ENCODE measurements around the gene ARHGAP8. TPM values are rescaled to one million over a fixed set of nuclear protein-coding genes. Genes with fewer than 3 reads are reported as not detected.

ARHGAP8 gene
- total and polyA plus RNA-seq, 10 of the 15 experiments (the other 5 are each of a cell fraction or from before 2014, with no cell fraction given) = 0.33 TPM; not detected in 9

DNA sequence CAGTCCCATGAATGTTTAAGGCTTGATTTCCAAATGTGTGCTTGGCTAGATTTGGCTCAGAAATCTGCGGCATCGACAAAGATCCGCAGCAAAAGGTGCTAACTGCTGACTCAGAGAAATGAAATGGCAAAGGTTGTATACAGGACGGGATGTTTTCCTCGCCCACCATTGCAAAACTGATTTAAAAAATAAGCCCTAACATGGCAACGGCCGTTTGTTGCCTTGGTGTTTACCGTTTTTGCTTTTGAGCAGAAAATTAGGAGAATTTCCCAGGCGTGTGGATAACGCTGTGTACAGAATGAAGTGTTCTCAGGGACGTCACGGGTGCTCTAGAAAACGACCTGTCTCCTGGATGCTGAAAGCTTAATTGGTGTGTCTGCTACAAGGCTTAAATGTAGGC is 70.2 kb downstream of the ARHGAP8 start:
- in situ Hi-C loops (cut with MboI) (loop anchor here (5.0 kb wide), 1 partner anchor 275 kb away; no protein-coding TSS in a partner anchor), intact Hi-C loops (cut with micrococcal nuclease; ENCODE audit: unreplicated experiment) (loop anchor here (5.0 to 10.0 kb wide), 2 partner anchors 132 to 260 kb away; no protein-coding TSS in a partner anchor)
- ChIA-PET POLR2A (no interaction called here), SMC1A (ENCODE audit: uncharacterized antibody, unreplicated experiment) (no interaction called here), CTCF (interaction anchor here (1.2 kb wide), 1 partner anchor 274 kb away, joined by 3 read pairs; no protein-coding TSS in a partner anchor), RAD21 (ENCODE audit: unreplicated experiment) (interaction anchor here (1.0 kb wide), 1 partner anchor 273 kb away, joined by 3 read pairs; no protein-coding TSS in a partner anchor)
- no peak overlapping the region for H3K4me2 ChIP-seq (ENCODE audit: control insufficient read depth, insufficient read depth)
- H3K9ac ChIP-seq (ENCODE audit: control insufficient read depth, insufficient read depth, low read length) = no peak overlapping the region
- no peaks in the 10 kb centered on the region for H3K9me3 ChIP-seq (replicated peaks; ENCODE audit: control insufficient read depth, insufficient read depth, low read length)
- no TSS peak for BruUV-seq (replicated peaks)
- ATAC-seq = no peak
- no peaks in the 10 kb centered on the region; a peak in 1 of 4 replicates for H3K27me3 ChIP-seq (replicated peaks in 1 of 2; ENCODE audit: control insufficient read depth in 2 of 2, insufficient read depth in 2 of 2, low read length in 1 of 2)
- H3K79me2 ChIP-seq (ENCODE audit: control insufficient read depth, insufficient read depth, low read length) = no peaks in the 10 kb centered on the region
- TF ChIP-seq CREB1 (IDR thresholded peaks at IDR 0.05; ENCODE audit: low read depth) = no peak
- TF ChIP-seq ZSCAN29 (IDR thresholded peaks at IDR 0.05) = no peak
- TF ChIP-seq NFYB (IDR thresholded peaks at IDR 0.05; ENCODE audit: insufficient read depth, low read depth, low read length) = no peak
- TF ChIP-seq HDAC6 (IDR thresholded peaks at IDR 0.05; ENCODE audit: unreplicated experiment) = no peak
- TF ChIP-seq, protein P1, sequence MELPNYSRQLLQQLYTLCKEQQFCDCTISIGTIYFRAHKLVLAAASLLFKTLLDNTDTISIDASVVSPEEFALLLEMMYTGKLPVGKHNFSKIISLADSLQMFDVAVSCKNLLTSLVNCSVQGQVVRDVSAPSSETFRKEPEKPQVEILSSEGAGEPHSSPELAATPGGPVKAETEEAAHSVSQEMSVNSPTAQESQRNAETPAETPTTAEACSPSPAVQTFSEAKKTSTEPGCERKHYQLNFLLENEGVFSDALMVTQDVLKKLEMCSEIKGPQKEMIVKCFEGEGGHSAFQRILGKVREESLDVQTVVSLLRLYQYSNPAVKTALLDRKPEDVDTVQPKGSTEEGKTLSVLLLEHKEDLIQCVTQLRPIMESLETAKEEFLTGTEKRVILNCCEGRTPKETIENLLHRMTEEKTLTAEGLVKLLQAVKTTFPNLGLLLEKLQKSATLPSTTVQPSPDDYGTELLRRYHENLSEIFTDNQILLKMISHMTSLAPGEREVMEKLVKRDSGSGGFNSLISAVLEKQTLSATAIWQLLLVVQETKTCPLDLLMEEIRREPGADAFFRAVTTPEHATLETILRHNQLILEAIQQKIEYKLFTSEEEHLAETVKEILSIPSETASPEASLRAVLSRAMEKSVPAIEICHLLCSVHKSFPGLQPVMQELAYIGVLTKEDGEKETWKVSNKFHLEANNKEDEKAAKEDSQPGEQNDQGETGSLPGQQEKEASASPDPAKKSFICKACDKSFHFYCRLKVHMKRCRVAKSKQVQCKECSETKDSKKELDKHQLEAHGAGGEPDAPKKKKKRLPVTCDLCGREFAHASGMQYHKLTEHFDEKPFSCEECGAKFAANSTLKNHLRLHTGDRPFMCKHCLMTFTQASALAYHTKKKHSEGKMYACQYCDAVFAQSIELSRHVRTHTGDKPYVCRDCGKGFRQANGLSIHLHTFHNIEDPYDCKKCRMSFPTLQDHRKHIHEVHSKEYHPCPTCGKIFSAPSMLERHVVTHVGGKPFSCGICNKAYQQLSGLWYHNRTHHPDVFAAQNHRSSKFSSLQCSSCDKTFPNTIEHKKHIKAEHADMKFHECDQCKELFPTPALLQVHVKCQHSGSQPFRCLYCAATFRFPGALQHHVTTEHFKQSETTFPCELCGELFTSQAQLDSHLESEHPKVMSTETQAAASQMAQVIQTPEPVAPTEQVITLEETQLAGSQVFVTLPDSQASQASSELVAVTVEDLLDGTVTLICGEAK (IDR thresholded peaks at IDR 0.05; ENCODE audit: borderline replicate concordance) = no peak
- TF ChIP-seq STAT3 (IDR thresholded peaks at IDR 0.05; ENCODE audit: low read depth, low read length) = no peak
- TF ChIP-seq, protein P2, sequence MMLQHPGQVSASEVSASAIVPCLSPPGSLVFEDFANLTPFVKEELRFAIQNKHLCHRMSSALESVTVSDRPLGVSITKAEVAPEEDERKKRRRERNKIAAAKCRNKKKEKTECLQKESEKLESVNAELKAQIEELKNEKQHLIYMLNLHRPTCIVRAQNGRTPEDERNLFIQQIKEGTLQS (IDR thresholded peaks at IDR 0.05; ENCODE audit: borderline replicate concordance, extremely low read depth, low read depth, low read length) = no peak
- no peak for TF ChIP-seq MTA2 (IDR thresholded peaks at IDR 0.05; ENCODE audit: low read depth)
- TF ChIP-seq ZNF207 (IDR thresholded peaks at IDR 0.05; ENCODE audit: borderline replicate concordance) = no peak
- TF ChIP-seq RBBP5 (conservative IDR thresholded peaks at IDR 0.05) = no peak
- no peak for TF ChIP-seq RAD21 (IDR thresholded peaks at IDR 0.05; ENCODE audit: insufficient read depth, low read depth, low read length)
- FAIRE-seq = no peak
- no peaks in the 10 kb centered on the region for H3K36me3 ChIP-seq (ENCODE audit: control insufficient read depth in 2 of 2, insufficient read depth in 2 of 2, low read length in 1 of 2)
- no peak for DNase-seq (ENCODE audit: low read depth, low spot score)
- H3K4me1 ChIP-seq (ENCODE audit: control insufficient read depth, insufficient read depth, low read length) = no peaks in the 10 kb centered on the region
- no peaks in the 10 kb centered on the region for H4K20me1 ChIP-seq (ENCODE audit: control insufficient read depth, insufficient read depth)
- H3K4me3 ChIP-seq = no peak overlapping the region
- WGBS (ENCODE audit: insufficient coverage, insufficient replicate concordance, low lambda C conversion rate, missing lambda C conversion rate) = 29% methylated on average over 13 of the region's 13 CpGs
- H2AFZ ChIP-seq (ENCODE audit: control insufficient read depth, low read depth, low read length) = no peak overlapping the region
- no peak overlapping the region for H3K27ac ChIP-seq (ENCODE audit: control insufficient read depth, insufficient read depth)

Measured in GM12878 (cell line).